GM18505 (cell line): ENCODE measurements around the gene GPHN.
A peak's percentile ranks its signal among the peaks of the same experiment; 100 is the strongest.

Experiments used
- ATAC-seq: cut with Tn5 transposase; IDR thresholded peaks from one replicate; pipeline ENCODE4 v1.9.1; 2021; ENCODE audit not compliant: unreplicated experiment
- POLR2A ChIP-seq: IDR thresholded peaks from 4 replicates; pipeline ENCODE4 v1.6.1; 2011; ENCODE audit warnings: borderline replicate concordance; ENCODE audit not compliant: insufficient read depth, insufficient read length; ENCODE audit errors: extremely low read depth

Gene GPHN

DNA sequence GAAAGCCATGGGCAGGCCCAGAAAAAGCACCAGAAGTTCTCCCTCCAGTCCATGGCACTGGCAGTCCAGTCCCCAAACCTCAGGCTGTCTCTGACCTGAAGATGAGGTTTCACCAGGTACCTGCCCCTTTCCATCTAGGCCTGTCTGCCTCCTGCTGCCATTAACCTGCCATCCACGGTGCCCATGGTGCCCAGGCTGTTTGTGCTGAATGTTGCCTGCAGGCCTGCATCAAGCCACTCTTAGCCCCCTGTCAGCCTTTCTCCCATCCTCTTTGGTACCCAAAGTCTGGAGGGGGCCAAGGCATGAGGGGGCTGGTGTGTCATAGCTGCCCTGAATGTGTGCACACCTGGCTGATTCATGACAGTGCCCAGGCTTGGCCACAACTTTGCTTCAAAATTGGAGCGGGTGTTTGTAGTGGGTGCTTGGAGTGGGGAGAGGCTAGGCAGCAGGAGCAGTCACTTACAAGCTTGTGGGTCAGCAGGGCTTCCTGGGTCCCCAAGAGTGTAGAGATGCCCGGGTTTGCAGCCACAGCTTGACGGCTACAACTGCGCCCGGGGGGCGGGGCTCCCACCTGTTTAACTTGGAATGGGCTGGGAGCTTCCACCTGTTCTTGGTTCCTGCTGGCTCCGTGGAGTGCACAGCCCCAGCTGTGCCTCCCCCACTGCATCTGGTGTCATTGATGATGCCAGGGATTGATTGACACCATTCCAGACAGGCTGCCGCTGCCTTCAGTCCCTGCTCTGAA, 88.5 kb downstream of the GPHN start:
- TF ChIP-seq POLR2A, result no peak
- ATAC-seq, result no peak

DNA sequence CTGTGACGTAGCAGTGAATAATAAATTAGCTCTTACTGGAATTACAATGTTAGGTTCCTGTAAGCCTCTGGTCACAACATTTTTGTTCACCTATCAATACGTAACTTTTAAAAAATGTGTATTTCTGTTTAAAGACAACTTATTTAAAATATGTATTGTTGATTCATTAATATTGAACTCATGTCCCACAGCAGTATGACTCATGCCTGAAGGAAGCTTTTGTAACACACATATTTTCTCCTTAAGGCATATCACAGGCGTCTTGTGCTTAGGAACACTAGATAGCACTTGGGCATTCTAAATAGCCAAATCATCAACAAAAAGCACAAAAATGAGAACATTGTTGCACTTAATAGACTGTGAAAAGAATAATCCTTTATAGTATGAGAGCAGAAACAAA, 92.5 kb downstream of the GPHN start:
- ATAC-seq, result no peak
- TF ChIP-seq POLR2A, result no peak

DNA sequence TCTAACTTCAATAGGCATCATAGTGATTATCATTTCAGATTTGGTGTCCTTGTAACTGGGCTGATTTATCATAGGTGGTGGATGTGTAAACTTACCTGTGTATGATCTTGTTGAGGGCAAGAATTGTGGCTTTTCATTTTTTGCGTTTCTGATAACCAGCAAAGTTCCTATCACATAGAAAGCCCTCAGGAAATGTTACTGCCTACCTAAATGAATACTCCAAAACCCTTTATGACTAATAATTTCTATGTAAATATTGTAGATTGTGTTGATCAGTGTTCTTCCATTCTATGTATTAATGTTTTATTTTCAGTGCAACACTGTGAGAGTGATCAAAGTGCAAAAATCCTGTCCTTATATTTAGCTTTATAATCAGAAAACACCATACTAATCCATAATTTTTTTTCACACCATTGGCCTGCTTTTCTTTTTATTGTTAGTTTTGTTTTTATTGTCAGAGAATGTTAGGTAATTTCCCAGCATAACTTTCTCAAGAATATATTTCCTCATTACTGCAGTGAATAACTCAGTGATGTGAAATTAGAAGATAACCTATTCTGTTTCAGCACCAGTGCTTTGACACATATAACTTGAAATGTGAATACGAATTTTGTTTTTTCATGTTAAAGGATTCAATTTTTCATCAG, 94.1 kb downstream of the GPHN start:
- no peak for TF ChIP-seq POLR2A
- ATAC-seq, result no peak

DNA sequence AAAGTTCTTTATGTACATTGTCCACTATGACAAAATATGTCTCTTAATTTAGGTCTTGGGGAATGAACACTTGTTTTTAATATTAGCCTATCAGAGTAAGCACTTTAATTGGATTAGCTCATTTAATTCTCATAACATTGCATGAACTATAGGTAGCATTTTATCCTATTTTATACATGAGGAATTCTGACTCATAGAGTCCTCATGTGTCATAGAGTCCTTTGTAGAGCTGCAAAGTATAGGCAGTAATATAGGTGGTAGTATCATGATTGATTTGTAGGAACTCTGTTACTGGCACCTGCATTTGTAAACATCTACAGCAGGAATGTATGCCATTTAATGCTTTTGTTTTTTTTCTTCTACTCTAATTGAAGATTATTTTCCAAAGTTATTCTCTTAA, 96.0 kb downstream of the GPHN start:
- TF ChIP-seq POLR2A, result no peak
- ATAC-seq, result no peak

DNA sequence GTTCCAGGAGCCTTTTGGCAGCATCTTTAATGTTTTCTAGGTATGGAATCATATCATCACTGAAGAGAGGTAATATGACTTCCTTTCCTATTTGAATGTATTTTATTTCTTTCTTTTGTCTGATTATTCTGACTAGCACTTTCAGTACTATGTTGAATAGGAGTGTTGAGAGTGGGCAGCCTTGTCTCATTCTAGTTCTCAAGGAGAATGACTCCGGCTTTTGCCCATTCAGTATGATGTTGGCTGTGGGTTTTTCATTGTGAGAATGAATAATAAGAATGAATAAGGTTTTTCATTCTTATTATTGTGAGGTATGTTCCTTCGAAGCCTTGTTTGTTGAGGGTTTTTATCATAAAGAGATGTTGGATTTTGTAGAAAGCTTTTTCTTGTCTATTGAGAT, 98.9 kb downstream of the GPHN start:
- ATAC-seq, result no peak
- no peak for TF ChIP-seq POLR2A

DNA sequence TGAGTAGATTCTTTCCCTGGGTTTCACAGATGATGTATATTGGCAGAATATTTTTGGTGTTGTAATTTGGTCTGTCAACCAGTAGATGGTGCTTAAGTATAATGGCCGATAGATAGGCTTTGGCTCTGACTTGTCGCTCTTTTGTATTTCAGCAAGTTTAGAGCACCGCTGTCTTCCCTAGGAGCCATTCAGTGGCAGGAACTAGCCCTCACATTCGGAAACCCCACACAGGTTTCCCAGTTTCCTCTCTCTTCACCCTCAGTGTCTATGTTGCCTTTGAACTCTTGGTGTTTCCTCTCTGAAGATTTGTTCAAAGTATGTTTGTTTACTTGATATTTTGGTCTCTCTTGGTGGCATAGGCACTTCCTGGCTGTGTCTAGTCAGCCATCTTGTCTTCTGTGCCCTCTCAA, 102.2 kb downstream of the GPHN start:
- TF ChIP-seq POLR2A, result no peak
- ATAC-seq, result no peak

DNA sequence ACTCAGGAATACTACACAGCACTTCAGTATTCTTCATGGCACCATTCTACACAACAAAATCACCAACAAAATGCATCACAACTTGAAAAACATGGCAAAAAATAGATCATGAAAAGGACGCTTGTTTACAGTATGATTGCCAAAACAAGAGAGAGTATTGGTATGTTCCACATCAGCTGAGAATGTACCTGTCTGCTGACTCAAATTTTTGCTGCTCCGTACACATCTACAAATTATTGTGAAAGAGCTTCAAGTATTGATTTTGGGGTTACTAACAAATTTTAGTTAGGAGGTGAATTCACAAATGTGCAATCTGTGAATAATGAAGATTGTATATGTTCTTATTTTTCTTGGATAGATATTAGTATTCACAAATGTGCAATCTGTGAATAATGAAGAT, 105.4 kb downstream of the GPHN start:
- ATAC-seq, result no peak
- TF ChIP-seq POLR2A, result no peak

DNA sequence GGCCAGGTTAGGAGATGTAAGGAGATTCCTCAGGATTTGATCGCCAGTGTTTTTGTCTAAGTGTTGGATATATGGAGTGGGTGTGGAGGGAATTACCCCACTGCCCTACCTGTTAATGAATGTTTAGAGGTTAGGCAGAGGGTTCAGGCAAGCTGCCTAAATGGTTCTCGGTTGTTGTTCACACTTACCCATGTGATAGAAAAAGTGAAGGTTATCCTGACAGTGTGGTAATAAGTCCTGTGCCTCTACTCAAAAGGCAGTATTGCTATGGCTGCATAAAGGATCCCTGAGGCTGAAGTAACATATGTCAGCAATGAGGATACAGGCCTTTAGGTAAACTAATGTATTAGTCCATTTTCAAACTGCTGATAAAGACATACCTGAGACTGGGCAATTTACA, 112.0 kb downstream of the GPHN start:
- TF ChIP-seq POLR2A, result no peak
- no peak for ATAC-seq

DNA sequence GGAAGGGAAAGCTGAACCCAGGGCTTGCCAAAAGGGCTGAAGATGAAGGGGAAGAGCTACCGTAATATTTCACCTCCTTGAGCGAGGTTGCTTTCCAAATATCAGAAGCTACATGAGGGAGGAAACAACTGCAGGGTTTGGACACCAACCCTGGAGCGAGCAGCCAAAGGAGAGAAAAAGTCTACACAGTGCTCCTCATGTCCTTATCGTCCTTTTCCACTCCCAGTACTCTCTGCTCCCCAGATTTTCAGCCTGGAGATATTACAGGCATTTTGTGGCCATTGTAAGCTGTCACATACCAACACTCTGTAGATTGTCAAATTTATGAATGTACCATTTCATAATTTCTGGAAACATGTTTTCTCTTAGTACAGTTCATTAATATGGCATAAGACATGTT, 115.9 kb downstream of the GPHN start:
- no peak for ATAC-seq
- TF ChIP-seq POLR2A, result no peak

DNA sequence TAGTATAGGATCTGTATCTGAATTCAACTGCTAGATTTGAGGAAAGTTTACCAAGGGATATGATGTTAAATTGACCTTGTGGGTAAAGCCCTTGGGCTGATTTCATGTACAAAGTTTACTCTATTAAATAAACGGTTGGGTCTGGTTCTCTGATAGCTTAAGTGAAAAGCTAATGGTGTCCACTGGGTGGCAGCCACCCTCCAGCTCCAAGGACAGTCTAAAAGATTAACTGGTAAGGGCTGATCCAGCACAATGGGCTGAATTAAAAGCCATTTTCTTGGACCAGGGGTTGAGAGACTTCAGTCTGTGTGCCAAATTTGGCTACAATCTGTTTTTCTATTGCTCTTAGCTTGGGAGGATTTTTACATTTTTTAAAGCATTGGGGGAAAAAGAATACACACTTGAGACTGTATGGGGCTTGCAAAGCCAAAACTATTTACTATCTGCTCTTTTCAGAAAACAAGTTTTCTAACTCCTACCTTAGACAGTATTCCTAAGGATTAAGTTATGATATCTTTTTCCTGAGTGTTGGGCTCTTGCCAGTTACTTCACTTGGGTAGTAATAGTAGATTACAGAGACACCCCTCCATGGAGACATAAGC, 116.5 kb downstream of the GPHN start:
- ATAC-seq, result peak; percentile 75
- TF ChIP-seq POLR2A, result no peak

DNA sequence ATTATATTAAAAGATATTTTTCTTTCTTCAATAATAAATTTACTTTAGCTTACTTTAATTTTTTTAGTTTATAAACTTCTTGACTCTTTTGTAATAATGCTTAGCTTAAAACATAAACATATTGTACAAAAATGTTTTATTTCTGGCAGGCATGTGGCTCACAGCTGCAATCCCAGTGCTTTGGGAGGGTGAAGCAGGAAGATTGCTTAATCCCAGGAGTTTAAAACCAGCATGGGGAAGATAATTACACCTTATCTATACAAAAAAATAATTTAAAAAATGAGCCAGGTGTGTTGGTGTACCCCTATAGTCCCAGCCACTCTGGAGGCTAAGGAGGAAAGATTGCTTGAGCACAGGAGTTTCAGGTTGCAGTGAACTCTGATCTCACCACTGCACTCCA, 120.7 kb downstream of the GPHN start:
- ATAC-seq, result no peak
- TF ChIP-seq POLR2A, result no peak

DNA sequence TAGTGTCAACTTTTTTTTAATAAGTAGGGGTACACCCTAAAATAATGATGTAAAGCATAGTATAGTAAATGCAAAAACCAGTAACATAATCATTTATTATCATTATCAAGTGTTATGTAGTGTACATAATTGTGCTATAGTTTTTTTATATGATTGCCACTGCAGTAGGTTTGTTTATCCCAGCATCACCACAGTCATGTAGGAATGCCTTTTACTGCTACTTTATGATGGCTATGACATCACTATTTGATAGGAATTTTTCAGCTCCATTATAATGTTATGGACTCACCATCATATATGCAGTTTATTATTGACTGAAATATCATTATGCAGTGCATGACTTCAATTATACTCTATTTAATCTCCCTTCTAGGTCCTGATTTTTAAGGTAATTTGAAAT, 121.6 kb downstream of the GPHN start:
- no peak for ATAC-seq
- no peak for TF ChIP-seq POLR2A

DNA sequence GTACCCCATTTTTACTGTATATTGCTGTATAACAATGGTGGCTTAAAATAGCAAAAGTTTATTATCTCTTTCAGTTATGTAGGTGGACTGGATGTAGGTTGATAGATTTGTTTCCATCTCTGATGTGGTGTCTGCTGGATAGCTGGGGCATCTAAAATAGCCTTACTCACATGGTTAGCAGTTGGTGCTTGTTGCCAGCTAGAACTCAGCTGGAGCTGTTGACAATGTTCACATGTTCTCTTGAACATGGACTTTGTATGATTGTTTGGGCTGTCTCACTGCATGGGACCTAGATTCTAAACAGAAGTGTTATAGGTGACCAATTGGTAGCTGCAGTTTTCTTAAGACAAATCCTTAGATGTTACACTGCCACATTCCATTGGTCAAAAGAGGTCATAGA, 126.9 kb downstream of the GPHN start:
- ATAC-seq, result no peak
- TF ChIP-seq POLR2A, result no peak

DNA sequence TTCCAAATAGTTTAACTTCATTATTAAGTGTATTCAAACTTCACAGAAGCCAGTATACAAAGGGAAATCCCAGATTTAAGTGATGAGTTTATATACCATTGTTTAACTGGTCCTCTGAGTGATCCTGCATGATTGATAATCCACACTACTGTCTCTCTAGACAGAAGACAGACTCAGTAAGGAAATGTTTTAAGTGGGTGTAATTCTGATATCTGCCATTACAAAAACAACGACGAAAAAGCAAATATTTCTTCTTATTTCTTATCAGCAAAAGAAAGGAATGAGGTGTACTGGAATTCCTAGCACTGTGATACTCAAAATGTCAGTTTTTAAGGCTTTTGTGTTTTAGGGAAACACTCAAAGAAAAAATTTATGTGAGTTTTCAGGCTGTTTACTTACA, 127.5 kb downstream of the GPHN start:
- no peak for TF ChIP-seq POLR2A
- ATAC-seq, result no peak
